Colon (tissue), 2 donors: ENCODE measurements around the gene TRPM3.

Source experiments
- FAIRE-seq: peaks from 2 replicates; lab custom pipeline; 2012; peaks lifted over from hg19 to GRCh38; lab: Jason Lieb, UNC
- donor health status: control.
- donor health status: control.

Gene TRPM3

GRCh38 chr9:70817311-70817710 is 304.1 kb downstream of the TRPM3 start:
- FAIRE-seq, result no peak

- FAIRE-seq, result no peak
Measured at GRCh38 chr9:70816891-70817290, 304.5 kb downstream of the TRPM3 start.

GRCh38 chr9:70816316-70816715 is 305.1 kb downstream of the TRPM3 start:
- no peak for FAIRE-seq

GRCh38 chr9:70814597-70814996 is 306.8 kb downstream of the TRPM3 start:
- no peak for FAIRE-seq

- FAIRE-seq, result no peak
Measured at GRCh38 chr9:70813141-70813540, 308.3 kb downstream of the TRPM3 start.

GRCh38 chr9:70811638-70812037 is 309.8 kb downstream of the TRPM3 start:
- no peak for FAIRE-seq

- no peak for FAIRE-seq
Measured at GRCh38 chr9:70806875-70807274, 314.5 kb downstream of the TRPM3 start.

- no peak for FAIRE-seq
Measured at GRCh38 chr9:70805949-70806348, 315.5 kb downstream of the TRPM3 start.

- FAIRE-seq, result no peak
Measured at GRCh38 chr9:70802758-70803436, 318.5 kb downstream of the TRPM3 start.

GRCh38 chr9:70802206-70802605 is 319.2 kb downstream of the TRPM3 start:
- no peak for FAIRE-seq

GRCh38 chr9:70801181-70801829 is 320.1 kb downstream of the TRPM3 start:
- no peak for FAIRE-seq

GRCh38 chr9:70798018-70798417 is 323.4 kb downstream of the TRPM3 start:
- no peak for FAIRE-seq

GRCh38 chr9:70795841-70796240 is 325.6 kb downstream of the TRPM3 start:
- no peak for FAIRE-seq

- no peak for FAIRE-seq
Measured at GRCh38 chr9:70792796-70793195, 328.6 kb downstream of the TRPM3 start.

GRCh38 chr9:70791936-70792335 is 329.5 kb downstream of the TRPM3 start:
- no peak for FAIRE-seq

GRCh38 chr9:70789086-70789485 is 332.3 kb downstream of the TRPM3 start:
- no peak for FAIRE-seq

- FAIRE-seq, result no peak
Measured at GRCh38 chr9:70784456-70784855, 337.0 kb downstream of the TRPM3 start.

GRCh38 chr9:70778568-70778967 is 342.9 kb downstream of the TRPM3 start:
- FAIRE-seq, result no peak

- no peak for FAIRE-seq
Measured at GRCh38 chr9:70773579-70773978, 347.8 kb downstream of the TRPM3 start.

GRCh38 chr9:70772601-70773000 is 348.8 kb downstream of the TRPM3 start:
- FAIRE-seq, result no peak

GRCh38 chr9:70765946-70766345 is 355.5 kb downstream of the TRPM3 start:
- FAIRE-seq, result no peak

- no peak for FAIRE-seq
Measured at GRCh38 chr9:70761139-70761670, 360.2 kb downstream of the TRPM3 start.

- FAIRE-seq, result no peak
Measured at GRCh38 chr9:70760228-70760627, 361.2 kb downstream of the TRPM3 start.

- no peak for FAIRE-seq
Measured at GRCh38 chr9:70753311-70753710, 368.1 kb downstream of the TRPM3 start.
